ENCODE data around the gene KIF7.

Gene KIF7

DNA sequence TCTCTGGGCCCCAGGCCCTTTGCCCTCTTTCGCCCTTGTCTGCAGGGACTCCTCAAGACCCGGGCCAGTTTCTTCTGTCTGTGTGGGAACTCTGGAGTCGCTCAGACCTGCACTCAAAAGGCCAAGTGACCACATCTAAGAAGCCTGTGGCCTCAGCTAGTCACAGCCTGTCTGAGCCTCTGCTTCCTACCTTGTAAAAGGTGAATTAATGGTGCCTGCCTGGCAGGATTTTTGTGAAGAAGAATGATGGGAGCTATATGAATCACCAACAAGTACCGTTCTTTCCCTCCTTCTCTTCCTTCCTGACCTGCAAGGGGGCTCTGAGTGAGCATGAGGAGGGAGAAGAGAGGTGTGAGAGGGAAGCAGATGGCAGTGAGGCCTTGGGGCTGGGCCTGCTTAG lies 16.4 kb upstream of the KIF7 start:
- DNase-seq: no peak

DNA sequence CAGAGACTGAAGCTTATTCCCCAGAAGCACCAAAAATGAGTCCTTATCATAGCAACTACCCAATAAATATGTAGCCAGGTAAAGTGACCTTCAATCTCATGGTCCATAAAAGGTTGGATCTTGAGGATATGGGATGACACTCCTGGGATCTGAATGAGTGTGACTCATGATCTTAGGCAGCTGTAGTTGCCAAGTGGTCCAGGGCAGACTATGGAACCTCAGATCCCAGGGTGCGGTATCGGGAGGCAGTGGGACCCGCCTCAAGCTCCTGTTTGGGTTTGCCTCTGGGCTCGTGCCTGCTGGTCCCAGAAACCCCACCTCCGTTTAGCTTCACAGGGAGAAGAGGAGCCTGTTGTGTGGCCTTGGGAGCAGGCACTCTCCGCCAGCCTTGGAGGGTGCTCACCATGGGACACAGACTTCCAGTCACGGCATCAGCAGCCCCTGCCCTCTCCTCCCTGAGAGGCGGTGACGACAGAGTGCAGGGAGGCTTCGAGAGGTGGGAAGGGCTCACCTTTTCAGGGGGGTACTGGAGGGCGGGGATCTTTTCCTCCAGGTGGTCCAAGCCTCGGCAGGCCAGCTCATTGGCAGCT lies 15.8 kb upstream of the KIF7 start:
- no peak for DNase-seq

DNA sequence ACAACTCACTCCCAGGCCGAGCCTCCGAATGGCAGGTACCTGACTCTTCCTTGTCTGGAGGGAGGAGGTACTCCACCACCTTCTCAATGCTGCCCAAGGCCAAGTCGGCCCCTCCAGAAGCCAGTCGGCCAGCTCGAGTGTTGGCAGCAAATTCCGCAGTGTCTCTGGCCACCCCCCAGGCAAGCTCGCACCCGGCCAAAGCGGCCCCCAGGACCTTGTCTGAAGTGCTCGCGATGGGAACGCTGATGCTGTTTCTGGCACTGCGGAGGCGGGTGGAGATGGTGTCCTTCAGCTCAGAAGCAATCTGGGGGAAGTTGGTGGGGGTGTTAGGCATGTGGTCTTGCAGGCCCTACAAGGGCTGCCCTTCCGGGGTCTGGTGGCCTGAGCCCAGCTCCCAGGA lies 14.7 kb upstream of the KIF7 start:
- no peak for DNase-seq

DNA sequence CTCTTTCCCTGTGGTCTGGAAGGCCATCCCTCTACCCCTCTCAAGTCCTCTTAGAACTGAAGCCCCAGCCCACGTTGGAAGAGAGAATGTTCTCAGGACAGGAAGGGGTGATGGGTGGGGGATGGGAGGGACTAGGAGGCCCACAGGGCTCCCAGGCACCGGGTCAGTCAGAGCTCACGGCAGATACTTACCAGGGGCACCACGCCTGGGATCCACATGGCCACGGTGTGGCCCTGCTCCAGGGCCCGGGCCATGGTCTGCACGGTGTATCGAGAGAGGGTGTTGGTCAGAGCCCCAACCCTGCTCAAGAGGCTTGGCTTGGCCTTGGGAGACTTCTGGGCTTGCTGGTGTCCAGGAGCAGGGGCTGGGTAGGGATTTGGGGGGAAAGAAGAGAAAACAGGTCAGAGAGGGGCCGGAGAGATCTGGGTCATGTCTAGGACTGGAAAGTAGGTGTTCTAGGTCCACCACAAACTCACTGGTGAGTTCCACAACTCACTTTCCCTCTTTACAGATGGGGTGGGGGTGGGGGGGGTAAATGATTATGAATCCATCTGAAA lies 14.1 kb upstream of the KIF7 start:
- DNase-seq: no peak

DNA sequence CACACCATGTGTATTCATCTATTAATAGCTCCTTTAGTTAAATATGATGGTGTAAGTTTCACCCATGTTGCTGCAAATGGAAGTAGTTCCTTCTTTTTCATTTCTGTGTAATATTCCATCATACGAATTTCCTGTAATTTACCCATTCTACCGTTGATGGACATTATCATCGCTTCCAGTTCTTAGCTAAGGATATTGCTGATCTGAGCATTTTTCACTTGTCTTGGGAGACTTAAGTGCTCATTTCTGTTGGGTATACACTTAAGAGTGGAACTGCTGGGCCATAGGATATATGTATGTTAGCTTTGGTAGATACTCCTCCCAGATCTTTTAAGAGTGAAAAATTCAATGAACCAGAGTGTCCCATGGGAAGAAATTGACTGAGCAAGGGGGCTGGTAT lies 12.9 kb upstream of the KIF7 start:
- DNase-seq: no peak

DNA sequence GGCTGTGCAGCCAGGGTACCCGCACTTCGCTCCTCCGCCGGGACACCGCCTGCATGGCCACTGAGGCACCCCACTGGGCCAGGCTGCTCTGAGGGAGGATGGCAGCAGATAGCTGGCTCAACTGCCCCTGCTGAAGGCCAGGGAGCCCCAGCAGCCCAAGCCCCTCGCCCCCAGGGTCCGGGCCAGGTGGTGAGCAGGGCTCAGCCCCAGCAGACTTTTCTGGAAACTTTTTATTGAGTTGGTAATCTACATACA lies 12.4 kb upstream of the KIF7 start:
- DNase-seq: no peak

DNA sequence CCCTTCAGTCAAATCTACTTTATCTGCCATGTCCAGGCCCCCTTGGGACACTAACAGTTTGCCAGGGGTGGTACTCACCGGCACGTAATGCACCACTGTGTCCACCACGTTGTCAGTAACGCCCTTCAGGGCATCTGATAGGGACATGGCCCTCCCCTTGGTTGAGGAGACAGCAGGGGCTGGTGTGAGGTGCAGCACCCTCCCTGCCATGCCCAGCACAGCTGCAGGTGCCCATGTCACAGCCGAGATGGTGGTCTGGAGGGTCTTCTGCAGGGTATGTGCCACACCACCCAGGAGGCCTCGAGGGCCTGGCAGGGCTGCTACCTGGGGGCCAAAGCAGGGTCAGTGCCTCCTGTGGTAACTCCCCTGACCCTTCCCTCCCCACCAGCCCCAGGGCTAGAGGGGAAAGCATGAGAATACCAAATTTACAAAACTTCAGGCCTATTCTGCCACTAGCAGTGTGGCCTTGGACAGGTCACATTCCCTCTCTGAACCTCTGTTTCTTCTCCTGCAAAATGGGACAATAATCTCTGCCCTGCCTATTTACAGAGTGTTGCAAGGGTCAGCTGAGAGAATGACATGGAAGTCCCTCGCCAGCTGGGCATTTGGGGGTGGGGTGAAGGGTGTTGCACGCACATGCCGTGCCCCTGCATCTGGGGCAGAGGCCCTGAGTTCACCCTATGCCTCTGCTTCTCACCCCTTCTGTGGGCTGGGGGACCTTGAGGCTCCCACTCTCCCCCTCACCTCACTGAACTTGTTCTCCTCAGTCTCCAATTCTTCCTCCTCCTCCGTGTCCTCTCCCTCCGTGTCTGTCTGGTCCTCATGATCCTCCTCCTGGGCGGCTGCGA lies 11.8 kb upstream of the KIF7 start:
- no peak for DNase-seq

DNA sequence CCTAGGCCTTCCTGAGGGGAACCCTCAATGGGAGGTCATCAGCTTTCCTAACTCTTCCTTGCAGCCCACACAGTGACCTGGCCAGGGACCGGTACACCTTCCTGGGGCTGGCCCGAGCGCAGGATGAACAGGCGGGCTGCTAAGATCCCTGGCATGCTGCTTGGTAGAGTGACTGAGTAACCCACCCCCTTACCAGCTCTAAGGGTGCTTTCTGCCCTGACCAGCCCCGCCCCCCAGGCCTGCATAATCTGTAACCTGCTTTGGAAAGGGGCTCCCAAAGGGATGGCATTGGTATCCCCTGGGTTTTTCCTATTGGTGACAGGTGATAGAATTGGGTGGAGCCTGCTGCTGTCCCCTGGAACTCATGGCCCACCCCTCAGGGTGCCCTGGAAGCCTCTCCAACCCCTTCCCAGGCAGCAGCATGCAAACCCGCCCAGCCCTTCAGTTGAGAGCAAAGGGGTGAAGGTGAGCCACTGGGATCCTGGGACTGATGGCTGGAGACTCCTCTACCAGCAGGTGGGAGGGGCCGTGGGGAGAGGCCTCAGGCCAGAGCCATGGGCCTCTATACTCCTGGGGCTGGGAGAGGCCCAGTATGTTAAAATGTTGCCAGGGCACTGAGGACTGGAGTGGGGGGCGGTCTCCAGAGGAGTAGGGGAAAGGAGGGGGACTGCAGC lies 11.1 kb upstream of the KIF7 start:
- DNase-seq: no peak

DNA sequence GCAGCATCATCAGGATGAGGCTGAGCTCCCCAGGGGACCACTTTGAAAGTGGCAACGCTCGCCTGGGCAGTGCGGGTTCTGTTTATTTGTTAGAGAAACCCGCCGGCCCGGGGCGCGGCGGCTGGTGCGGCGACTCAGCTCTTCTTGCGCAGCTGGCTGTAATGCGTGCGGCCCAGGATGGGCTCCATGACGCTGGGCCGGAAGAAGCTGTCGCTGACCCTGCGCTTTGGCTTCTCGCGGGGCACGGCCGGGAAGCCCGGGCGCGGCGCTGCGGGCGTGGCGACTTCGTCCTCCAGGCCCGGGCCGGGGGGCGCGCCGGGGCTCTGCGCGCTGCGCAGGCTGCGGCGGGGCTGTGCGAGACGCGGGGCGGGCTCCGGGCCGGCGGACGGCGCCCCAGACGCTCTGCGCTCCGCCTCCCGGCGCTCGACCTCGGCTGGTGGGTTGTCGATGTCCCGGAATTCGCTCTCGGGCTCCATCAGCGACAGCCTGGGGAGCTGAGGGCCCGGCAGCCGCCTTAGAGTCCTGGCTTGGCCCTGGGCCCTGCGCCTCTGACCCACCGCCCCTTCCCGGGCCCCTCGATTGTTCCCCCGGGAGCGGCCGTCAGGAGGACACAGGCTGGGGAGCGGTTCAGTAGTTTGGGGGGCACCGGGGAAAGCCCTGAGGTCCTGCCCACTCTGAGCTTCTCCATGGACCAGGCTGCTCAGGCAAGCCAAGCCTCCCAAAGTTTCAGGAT lies 10.3 kb upstream of the KIF7 start:
- peak in 11 of 56 donors; percentile 8 to 42 (median 20) for DNase-seq

DNA sequence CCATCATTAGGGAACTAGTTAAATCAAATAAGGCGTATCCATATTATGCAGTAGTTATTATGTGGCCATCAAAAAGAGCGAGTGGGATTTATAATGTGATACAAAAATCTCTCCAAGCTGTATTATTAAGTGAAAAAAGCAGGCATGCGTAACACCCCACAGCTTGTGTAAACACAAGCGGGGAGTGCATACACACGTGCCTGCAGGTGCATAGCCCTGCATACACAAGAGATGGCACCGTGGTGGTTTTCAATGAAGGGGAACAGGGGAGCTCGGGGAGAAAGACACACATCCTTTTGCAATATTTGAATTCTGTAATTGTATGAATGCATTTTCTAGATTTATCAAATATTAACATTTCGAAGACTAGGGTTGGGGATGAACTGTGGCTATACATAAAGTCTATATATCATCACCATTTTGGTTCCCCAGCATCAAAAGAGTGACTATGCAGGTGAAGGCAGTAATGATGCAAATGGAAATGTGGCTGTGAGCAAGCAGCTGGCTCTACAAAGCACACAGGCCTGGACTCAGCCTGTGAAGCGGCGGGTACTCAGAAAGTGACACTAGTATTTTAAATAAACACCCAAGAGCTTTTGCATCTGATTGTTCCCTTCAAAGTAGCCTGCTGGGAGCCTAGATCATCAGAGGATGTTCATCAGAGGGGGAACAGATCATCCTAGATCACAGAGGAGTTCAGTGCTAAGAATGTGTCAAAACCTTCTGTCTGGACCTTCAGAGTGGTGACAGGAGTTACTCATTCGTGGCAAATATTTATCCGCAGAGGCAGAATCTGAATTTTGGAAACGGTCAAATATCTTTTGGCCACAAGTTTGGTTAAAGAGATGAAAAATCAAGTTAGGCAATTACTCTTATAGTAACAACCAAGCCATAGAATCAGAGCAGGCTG lies 9.4 kb upstream of the KIF7 start:
- DNase-seq: no peak

DNA sequence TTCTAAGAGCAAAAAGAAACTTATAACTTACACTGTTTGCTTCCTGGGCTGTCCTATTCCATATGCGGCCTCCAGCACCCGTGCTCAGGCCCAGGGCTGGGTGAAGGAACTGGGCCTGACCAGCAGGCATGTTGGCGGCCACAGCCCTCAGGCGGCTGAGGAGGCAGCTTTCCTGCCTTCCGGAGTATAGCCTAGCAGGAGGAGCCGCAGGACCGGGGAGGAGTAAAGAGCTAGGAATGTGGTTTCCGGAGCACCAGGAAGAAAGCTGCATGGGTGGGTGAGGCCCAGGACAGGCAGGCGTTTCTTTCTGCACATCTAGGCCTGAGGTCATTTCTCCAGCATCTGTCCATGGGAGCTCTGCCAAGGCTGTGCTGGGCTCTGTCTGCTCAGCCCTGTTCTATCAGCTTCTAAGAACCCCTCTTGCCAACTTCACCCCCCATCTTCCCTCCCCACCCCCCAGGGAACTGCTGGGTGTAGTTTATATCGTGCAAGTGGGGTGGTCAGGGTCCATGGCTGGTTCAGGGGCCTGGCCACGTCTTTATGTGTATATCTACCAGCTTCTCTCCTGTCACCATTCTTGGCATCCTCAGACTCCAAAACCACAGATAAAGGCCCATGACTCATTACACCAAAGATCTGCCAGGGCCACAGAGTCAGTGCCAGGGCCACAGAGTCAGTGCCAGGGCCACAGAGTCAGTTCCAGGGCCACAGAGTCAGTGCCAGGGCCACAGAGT lies 7.8 kb upstream of the KIF7 start:
- no peak for DNase-seq

DNA sequence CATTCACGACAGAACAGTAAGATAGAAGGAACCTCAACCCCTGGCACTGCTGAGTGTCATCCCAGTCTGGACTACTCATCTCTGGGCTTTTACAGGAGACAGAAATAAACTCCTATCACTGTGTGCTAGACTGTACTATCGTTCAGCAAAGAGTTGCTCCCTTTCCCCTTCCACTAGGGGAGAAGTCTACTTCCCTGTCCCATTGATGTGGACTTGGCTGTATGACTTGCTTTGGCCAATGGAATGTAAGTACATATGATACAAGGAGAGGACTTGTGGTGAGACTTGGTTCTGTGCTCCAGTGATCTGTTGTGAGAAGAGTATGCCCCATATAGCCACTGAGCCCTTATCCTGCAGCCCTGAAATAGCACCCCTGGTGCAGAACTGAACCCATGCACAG lies 5.3 kb upstream of the KIF7 start:
- DNase-seq: no peak

DNA sequence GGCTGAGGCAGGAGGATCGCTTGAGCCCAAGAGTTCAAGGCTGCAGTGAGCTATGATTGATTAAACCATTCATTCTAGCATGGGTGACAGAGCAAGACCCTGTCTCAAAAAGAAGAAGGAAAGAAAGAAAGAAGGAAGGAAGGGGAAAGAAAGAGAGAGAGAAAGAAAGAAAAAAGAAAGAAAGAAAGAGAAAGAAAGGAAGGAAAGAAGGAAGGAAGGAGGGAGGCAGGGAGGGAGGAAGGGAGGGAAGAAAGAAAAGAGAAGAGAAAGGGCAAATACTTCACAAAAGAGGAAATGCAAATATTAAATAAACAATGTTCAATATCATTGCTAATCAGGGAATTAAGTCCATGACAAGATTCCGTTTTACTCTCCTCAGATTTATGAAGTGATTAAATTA lies 4.0 kb upstream of the KIF7 start:
- DNase-seq: no peak

DNA sequence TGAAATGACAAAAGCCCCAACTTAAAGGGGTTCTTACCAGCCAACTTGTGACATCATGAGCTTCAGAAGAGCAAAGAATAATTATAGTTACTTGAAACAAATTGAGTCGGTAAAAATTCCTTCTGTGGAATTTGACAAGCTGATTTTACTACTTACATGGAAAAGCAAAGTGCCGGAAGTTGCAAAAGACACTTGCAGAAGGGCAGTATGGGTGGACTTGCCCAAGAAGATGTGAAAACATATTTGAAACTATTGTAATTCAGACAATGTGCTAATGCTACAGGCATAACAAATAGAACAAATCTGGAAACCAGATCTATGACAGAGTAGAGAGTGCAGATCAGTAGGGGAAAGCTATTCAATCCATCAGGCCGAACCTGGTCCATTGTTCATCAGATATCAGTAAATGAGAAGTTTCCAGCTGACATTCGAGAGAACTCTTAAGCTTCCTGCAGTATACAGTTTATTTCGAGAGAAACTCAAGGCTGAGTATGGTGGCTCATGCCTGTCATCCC lies 2.5 kb upstream of the KIF7 start:
- no peak for DNase-seq

DNA sequence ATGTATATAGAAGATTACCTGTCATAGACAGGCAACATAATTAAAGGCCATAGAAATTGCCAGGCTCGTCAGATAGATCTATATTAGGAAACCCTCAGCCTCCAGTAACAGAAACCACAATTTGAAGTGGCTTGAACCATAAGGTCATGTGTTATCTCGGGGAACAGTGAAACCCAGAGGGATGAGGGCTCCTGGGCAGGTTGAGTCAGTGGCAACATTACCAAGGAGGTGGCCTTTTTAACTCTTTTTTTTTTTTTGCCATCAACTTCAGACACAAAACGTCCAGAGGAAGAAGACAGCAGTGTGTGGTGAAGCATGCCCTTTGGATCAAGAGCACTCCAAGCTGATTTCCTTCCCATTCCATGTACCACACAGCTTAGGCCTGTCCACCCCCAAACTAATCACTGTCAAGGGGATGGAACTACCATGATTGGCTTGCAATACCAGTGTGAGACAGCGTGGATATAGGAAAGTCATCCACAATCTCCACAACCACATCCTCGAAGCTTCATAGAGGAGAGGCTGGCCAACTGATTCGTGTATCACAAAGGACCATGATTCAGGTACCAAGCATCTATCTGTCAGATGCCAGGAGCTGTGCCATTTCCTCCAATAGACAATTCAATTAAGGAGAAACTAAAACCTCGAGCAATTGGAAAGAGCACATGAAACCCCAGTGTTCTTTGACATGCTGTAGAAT lies 999 bp upstream of the KIF7 start:
- DNase-seq: no peak

DNA sequence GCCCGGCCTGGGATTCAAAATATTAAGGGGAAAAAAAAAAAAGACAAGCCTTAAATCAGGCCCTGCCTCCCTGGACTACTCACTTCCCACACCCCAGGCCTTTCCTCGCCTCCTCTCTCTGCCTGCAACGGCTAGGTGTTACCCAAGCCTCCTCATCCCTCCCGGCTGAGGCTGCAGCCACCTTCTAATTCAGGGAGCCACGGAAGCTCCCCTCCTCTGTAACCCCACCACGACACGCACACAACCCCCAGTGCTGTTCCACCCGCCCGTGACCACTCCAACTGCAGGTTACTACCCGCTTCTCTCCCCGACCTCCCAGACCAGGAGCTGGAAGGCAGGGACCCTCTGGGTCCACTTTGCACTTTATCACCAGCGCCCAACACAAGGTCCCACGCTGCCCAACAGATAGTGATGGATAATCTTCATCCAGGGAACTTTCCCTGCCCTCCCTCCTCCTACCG lies 936 bp downstream of the KIF7 start:
- no peak for DNase-seq

DNA sequence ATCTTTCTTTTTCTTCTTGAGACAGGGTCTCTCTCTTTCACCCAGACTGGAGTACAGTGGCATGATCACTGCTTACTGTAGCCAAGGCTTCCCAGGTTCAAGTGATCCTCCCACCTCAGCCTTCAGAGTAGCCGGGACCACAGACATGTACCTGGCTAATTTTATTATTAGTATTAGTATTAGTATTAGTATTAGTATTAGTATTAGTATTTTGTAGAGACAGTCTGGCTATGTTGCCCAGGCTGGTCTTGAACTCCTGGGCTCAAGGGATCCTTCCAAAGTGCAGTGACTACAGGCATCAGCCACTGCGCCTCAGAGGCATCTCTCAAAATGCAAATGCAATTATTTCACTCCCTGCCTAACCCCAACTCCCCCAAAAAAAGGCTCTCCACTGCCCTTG lies 1.7 kb downstream of the KIF7 start:
- no peak for DNase-seq

DNA sequence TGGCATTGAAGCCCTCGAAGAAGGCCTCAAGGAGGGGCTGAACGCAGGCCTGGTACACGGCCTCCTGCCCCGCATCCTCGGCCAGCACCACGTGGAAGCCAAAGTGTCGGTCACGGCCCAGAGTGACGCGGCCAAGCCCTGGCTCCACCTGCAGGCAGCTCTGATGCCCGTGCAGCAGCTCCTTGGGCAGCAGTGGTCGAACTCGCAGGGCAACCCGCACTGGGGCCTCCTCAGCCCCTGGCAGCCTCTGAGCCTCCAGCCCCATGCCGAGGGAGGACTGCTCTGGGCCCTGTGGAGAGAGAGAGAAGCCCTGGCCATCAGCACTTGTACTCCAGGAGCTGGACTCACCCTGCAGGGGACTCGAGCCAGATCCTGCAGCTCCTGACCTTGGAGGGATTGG lies 2.6 kb downstream of the KIF7 start:
- DNase-seq: no peak

DNA sequence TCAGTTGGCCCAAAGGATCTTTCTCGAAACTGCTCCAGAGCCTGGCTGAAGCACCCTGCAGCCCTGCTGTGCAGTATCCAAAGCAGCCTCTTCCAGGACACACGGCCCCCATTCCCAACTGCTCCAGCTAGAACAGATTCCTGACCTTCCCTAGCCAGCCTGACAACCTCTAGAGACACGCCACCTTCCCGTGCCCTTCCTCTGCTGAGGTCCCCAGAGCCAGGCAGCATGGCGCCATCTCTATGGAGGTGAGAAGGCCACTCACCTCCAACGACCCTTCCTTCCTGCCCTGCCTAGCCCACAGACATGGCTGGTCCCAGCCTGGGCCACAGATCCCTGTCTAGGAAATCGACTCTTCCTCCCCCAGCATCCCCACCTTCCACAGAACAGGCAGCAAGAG lies 3.1 kb downstream of the KIF7 start:
- DNase-seq: no peak

Measured in nucleus accumbens (tissue), 56 donors.